ENCODE data around the gene IL1RL2.

Gene IL1RL2

DNA sequence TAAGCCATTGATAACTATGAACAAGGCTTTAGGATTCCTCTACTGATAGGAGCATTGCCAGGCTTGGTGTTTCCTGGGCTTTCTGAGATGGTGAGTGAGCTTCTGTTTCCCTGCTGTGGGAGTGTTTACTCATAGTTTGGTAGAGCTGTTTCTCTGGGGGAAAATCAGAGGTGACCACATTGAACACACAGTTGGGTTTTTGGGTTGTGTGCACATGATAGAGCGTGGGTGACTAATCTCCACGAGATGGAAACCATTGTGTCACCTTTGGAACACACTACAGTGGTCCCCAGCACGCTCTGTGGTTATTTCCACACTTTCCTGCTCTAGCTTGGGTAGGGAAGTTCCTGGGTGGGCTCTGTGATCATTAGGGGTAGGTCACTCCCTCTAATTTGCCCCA lies 38.9 kb upstream of the IL1RL2 start:
- Mint-ChIP-seq H3K9me3 (peaks cover 78% of the 10 kb centered on the region), H3K27ac (no peak overlapping the region), H3K36me3 (ENCODE audit: low read depth) (peaks cover 99% of the 10 kb centered on the region), H3K27me3 (no peaks in the 10 kb centered on the region), H3K4me1 (ENCODE audit: low read depth) (peaks cover 55% of the 10 kb centered on the region), H3K4me3 (no peak overlapping the region)
- intact Hi-C loops (cut with micrococcal nuclease), result no loop called here

GRCh38 chr2:102149243-102149642 lies 37.6 kb upstream of the IL1RL2 start:
- Mint-ChIP-seq H3K27me3 (no peaks in the 10 kb centered on the region), H3K36me3 (ENCODE audit: low read depth) (peaks cover 99% of the 10 kb centered on the region), H3K27ac (peak overlapping the region; percentile 49), H3K4me3 (no peak overlapping the region), H3K4me1 (ENCODE audit: low read depth) (peaks cover 64% of the 10 kb centered on the region), H3K9me3 (peaks cover 89% of the 10 kb centered on the region)
- intact Hi-C loops (cut with micrococcal nuclease), result no loop called here

DNA sequence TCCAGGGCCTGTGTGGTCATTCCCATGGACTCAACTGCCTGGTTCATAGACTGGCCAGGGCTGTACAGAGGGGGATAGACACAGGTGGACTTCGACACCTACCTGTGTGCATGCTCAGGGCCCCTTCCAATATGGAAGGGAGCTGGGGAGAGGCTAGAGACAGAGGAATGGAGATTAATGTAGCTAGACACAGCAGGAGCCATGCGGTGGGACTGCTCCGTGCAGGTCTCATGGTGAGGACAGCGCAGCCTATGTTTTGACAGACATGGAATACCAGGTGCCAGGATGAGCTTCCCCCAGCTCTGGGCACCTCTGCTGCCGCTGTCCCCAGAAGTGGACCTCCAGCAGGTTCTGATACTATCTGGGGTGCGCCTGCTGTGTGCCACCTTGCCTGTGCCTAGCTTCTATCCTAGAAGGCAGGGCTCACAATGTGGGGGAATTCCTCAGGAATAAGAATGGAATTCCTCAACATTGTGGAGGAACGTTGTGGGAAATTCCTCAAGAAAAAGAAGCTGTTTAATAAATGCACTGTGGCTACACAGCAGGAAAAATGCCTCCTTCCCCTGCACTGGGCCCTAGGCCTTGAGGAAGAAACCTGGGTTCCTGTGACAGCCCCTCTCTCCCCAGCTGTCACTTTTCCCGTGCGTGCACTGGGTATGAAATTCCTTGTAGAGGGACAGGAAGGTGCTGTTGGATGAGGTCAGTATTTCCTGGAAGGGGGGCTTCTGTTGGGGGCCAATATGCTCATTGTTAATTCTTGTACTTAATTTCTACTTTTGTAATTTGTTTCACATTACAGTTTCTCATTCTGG lies 37.0 kb upstream of the IL1RL2 start:
- H3K36me3 Mint-ChIP-seq (ENCODE audit: low read depth), result peaks cover 99% of the 10 kb centered on the region
- H3K4me3 Mint-ChIP-seq, result no peak overlapping the region
- H3K27ac Mint-ChIP-seq, result no peak overlapping the region
- H3K9me3 Mint-ChIP-seq, result peaks cover 84% of the 10 kb centered on the region
- peaks cover 70% of the 10 kb centered on the region for H3K4me1 Mint-ChIP-seq (ENCODE audit: low read depth)
- no peaks in the 10 kb centered on the region for H3K27me3 Mint-ChIP-seq
- intact Hi-C loops (cut with micrococcal nuclease), result no loop called here

DNA sequence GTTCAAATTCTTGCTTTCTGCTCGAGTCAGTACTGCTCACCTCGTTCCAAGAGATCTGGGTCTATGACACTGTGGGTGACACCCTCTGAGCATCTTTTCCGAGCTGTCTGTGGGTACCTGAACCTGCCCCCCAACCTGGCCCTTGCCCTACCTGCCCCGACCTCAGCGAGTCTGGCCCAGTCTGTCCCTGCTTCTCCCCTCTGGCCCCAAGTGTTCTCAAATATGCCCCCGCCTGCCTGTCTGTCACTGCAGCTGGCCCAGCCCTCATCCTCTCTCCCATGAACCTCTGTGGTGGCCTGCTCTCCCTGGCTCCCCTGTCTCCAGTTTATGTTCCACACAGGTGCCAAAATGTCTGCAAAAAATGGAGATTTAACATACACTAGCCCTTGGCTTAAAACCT lies 32.5 kb upstream of the IL1RL2 start:
- Mint-ChIP-seq H3K27ac (peak overlapping the region; percentile 22), H3K27me3 (no peaks in the 10 kb centered on the region)
- intact Hi-C loops (cut with micrococcal nuclease), result no loop called here

DNA sequence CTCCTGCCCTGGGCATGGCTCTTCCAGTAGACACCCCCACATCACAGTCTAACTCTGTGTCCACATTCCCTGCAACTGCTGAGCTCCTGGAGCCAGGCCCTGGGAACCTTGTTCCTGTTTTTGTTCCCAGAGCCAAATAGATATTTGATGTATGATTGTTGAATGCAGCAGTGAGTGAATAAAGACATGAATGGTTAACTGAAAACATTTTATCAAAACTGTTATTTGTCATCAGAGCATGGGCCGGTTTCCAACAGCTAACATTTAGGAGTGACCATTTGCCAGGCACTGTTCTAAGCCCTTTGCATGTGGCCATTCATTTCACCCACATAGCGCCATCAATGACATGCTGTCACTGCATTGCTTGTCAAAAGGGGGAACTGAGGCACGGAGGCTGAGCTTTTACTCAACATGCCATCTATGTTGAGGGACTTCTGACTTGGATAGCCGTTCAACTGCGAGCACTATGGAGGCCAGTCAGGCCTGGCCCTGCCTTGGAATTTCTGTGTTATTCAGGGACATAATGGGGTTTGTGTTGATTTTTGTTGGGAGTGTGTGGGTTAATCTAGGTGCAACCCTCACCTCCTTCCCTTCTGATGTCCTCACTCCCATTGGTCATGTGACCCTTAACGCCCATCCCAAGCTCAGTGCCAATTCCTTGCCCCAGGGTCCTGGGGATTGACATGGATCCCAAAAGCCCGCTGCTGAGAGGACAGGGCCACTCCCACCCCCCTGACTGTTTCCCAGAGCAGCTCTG lies 31.7 kb upstream of the IL1RL2 start:
- H3K27ac Mint-ChIP-seq, result peak overlapping the region; percentile 49
- no peaks in the 10 kb centered on the region for H3K27me3 Mint-ChIP-seq
- peaks cover 96% of the 10 kb centered on the region for H3K36me3 Mint-ChIP-seq (ENCODE audit: low read depth)
- peaks cover 32% of the 10 kb centered on the region for H3K9me3 Mint-ChIP-seq
- intact Hi-C loops (cut with micrococcal nuclease), result no loop called here
- no peak overlapping the region for H3K4me3 Mint-ChIP-seq
- H3K4me1 Mint-ChIP-seq (ENCODE audit: low read depth), result peaks cover 68% of the 10 kb centered on the region

More for the DNA sequence above, 32.5 kb upstream of the IL1RL2 start:
- H3K36me3 Mint-ChIP-seq (ENCODE audit: low read depth), result peaks cover 97% of the 10 kb centered on the region
- peaks cover 38% of the 10 kb centered on the region for H3K9me3 Mint-ChIP-seq
- peaks cover 74% of the 10 kb centered on the region for H3K4me1 Mint-ChIP-seq (ENCODE audit: low read depth)
- H3K4me3 Mint-ChIP-seq, result no peak overlapping the region

- peaks cover 96% of the 10 kb centered on the region for H3K36me3 Mint-ChIP-seq (ENCODE audit: low read depth)
Observed at GRCh38 chr2:102155703-102156515, 30.9 kb upstream of the IL1RL2 start.

GRCh38 chr2:102158011-102158755 lies 28.6 kb upstream of the IL1RL2 start:
- Mint-ChIP-seq H3K4me1 (ENCODE audit: low read depth) (peaks cover 62% of the 10 kb centered on the region), H3K9me3 (peaks cover 8% of the 10 kb centered on the region), H3K27me3 (no peaks in the 10 kb centered on the region), H3K36me3 (ENCODE audit: low read depth) (peaks cover 94% of the 10 kb centered on the region), H3K4me3 (no peak overlapping the region), H3K27ac (peak overlapping the region; percentile 34)
- intact Hi-C loops (cut with micrococcal nuclease), result no loop called here

More at GRCh38 chr2:102155703-102156515, 30.9 kb upstream of the IL1RL2 start:
- peaks cover 69% of the 10 kb centered on the region for H3K4me1 Mint-ChIP-seq (ENCODE audit: low read depth)
- no peak overlapping the region for H3K4me3 Mint-ChIP-seq
- peaks cover 29% of the 10 kb centered on the region for H3K9me3 Mint-ChIP-seq
- no peaks in the 10 kb centered on the region for H3K27me3 Mint-ChIP-seq
- intact Hi-C loops (cut with micrococcal nuclease), result no loop called here
- H3K27ac Mint-ChIP-seq, result peak overlapping the region; percentile 49

- Mint-ChIP-seq H3K27me3 (no peaks in the 10 kb centered on the region), H3K36me3 (ENCODE audit: low read depth) (peaks cover 94% of the 10 kb centered on the region), H3K4me3 (no peak overlapping the region), H3K27ac (no peak overlapping the region), H3K9me3 (no peaks in the 10 kb centered on the region), H3K4me1 (ENCODE audit: low read depth) (peaks cover 60% of the 10 kb centered on the region)
- intact Hi-C loops (cut with micrococcal nuclease), result no loop called here
Observed at GRCh38 chr2:102159295-102159694, 27.5 kb upstream of the IL1RL2 start.

- H3K9me3 Mint-ChIP-seq, result no peaks in the 10 kb centered on the region
- no peaks in the 10 kb centered on the region for H3K27me3 Mint-ChIP-seq
- intact Hi-C loops (cut with micrococcal nuclease), result loop anchor here (5.0 to 10.0 kb wide), 2 partner anchors 144 to 302 kb away; no protein-coding TSS in a partner anchor
- peaks cover 93% of the 10 kb centered on the region for H3K36me3 Mint-ChIP-seq (ENCODE audit: low read depth)
- H3K27ac Mint-ChIP-seq, result no peak overlapping the region
- no peak overlapping the region for H3K4me3 Mint-ChIP-seq
- H3K4me1 Mint-ChIP-seq (ENCODE audit: low read depth), result peaks cover 12% of the 10 kb centered on the region
Observed at GRCh38 chr2:102166189-102166845, 20.5 kb upstream of the IL1RL2 start.

GRCh38 chr2:102168026-102168771 lies 18.6 kb upstream of the IL1RL2 start:
- intact Hi-C loops (cut with micrococcal nuclease), result loop anchor here (5.0 to 10.0 kb wide), 2 partner anchors 146 to 303 kb away; no protein-coding TSS in a partner anchor
- no peaks in the 10 kb centered on the region for H3K27me3 Mint-ChIP-seq
- no peak overlapping the region for H3K27ac Mint-ChIP-seq
- no peak overlapping the region for H3K4me3 Mint-ChIP-seq
- peaks cover 97% of the 10 kb centered on the region for H3K36me3 Mint-ChIP-seq (ENCODE audit: low read depth)
- peaks cover 22% of the 10 kb centered on the region for H3K4me1 Mint-ChIP-seq (ENCODE audit: low read depth)
- H3K9me3 Mint-ChIP-seq, result no peaks in the 10 kb centered on the region

- Mint-ChIP-seq H3K27me3 (no peaks in the 10 kb centered on the region), H3K4me1 (ENCODE audit: low read depth) (peaks cover 27% of the 10 kb centered on the region), H3K9me3 (no peaks in the 10 kb centered on the region), H3K36me3 (ENCODE audit: low read depth) (peaks cover 99% of the 10 kb centered on the region), H3K4me3 (no peak overlapping the region), H3K27ac (peak overlapping the region; percentile 89)
- intact Hi-C loops (cut with micrococcal nuclease), result no loop called here
Observed at GRCh38 chr2:102171946-102172345, 14.9 kb upstream of the IL1RL2 start.

DNA sequence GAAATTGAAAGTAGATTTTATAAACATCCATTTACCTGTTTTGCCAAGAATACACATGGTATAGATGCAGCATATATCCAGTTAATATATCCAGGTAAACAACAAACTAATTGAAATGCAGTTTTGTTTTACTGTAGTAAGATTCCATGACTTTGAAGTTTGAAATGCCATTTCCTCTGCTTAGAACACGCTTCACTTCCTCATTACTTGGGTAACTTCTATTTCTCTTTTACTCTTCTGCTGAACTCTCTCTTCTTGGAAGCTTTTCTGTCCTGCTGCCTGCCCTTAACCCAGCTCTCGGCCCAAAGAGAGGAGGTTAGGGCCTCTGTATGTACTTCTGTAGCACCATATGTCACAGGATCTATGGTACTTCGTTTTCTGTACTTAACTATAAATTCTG lies 14.1 kb upstream of the IL1RL2 start:
- Mint-ChIP-seq H3K9me3 (no peaks in the 10 kb centered on the region), H3K27ac (peak overlapping the region; percentile 89), H3K4me3 (no peak overlapping the region), H3K27me3 (no peaks in the 10 kb centered on the region), H3K4me1 (ENCODE audit: low read depth) (peaks cover 29% of the 10 kb centered on the region), H3K36me3 (ENCODE audit: low read depth) (peaks cover 99% of the 10 kb centered on the region)
- intact Hi-C loops (cut with micrococcal nuclease), result no loop called here
